HG03108 (cell line): ENCODE measurements around the gene MMEL1.

ENCODE experiments used
- ATAC-seq: cut with Tn5 transposase; IDR thresholded peaks from one replicate; pipeline ENCODE4 v1.9.1; 2021; ENCODE audit warnings: moderate library complexity; ENCODE audit not compliant: unreplicated experiment

MMEL1 gene

DNA sequence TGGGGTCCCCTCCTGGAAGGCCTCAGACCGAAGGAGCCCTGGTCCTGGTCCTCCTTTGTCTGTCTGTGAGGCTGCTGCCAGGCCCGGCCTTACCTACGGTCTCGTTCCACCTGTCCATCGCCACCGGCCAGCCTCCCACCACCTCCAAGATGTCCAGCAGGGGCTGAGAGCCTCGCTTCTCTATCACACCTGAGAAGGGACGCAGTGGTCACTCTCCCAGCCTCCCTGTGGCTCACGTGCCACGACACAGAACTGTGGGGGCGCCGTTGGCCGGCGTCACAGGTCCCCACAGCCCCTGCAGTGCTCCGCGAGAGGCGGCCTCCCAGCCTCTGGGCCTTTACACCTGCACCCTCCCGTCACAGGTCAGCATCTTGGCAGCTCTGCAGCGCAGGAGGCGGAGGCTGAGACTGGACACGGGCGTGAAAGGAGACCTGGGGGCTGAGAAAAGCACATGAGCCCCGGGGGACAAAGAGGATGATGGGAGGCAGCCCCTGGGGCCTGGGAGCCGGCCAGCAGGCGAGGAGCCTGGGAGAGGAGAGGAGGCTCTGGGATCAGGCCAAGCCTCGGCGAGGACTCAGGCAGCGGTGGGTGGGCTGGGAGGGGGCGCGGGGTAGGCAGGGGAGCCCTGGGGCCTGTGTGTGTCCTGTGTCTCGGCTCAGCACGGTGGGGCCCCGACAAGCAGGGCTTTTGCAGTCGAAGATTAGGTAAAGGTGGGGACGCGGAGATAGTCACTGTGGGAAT is 25.8 kb downstream of the MMEL1 start:
- no peak for ATAC-seq

DNA sequence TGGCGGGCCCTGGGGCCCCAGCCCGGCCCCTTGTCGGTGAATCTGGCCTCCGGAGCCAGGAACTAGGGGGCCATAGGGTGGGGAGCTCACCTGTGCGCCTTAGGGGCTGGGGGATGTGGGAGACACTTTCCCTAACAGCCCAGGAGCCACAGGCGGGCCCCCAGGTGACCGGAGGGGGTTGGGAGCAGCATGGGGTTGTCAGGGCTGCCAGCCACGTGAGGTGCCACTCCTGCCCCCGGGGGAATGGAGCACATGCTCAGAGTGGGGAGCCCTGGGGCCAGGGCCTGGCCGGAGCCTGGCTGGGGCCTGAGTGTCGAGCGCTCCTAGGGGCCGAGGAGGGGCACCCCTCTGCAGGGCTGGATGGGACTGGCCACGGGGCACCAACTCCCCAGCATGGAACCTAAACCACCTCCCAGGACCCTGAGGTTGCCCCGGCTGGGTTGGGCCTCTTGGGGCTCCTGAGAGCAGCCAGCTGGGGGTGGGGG is 26.4 kb downstream of the MMEL1 start:
- no peak for ATAC-seq

DNA sequence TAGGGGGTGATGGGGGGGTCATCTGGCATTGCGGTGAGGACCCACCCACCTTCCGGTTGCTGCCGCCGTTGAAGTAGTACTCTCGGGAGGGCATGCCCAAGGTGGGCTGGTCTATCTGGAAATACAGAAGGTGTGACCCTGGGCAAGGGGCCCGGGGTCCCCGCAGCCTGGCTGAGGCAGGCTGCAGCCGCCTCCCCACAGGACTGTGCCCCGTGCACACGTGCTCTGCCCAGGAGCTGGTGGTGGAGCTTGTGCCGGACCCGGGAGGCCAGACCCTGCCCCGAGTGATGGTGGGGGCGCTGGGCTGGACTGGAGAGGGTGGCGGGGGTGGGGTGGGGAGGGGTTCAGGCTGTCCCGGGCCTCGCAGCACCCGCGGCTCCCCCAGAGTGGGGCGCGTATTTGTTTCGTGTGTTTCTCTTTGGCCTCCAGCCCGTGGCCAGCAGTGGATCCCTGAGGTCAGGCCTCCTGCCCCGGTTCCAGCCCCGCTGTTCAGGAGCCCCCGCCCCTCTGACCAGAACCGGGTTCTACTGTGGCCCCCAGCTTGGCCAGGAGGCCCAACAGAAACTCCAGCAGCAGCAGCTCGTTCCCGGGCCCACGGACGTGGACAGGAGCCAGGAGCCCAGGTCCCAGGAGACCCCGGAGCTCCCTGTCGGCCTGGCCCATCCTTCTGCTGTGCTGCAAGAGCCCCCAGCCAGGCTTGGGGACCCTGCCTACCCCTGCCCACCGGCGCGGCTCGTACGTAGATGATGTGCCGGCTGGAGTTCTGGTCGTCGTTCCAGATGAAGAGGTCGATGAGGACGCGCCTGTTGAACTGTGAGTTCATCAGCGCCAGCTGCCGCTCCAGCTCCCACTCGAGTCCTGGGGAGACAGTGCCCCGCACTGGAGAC is 27.1 kb downstream of the MMEL1 start:
- ATAC-seq: no peak

DNA sequence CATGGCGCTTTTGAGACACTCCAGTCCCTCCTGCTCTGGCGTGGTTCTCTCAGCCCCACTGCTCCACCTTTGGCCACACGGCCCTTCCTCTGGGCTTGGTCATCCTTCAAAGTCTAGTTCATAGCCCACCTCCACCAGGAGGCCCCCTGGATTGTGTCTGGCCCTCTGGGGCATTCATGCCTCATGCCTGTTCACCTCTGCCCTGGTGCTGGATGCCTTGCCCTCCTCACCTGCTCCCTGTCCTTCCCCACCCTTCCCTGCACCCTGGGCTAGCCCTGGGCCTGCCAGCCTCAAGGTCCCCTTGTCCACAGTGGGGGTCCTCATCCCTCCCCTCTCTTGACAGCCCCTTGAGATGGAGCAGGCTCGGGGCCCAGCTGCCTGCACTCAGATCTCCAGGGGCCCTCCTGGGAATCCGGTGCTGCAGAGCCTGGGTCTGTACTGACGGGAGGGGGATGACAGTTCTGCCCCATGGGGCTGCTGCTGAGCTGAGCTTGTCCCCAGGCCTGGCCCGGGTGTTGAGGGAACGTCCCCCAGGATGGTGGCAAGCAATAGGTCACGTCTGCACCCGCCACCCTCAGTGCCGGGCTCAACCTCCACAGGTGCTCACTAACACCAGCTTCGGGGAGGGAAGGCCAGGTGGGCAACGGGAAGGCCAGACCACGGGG is 27.8 kb downstream of the MMEL1 start:
- ATAC-seq: no peak

DNA sequence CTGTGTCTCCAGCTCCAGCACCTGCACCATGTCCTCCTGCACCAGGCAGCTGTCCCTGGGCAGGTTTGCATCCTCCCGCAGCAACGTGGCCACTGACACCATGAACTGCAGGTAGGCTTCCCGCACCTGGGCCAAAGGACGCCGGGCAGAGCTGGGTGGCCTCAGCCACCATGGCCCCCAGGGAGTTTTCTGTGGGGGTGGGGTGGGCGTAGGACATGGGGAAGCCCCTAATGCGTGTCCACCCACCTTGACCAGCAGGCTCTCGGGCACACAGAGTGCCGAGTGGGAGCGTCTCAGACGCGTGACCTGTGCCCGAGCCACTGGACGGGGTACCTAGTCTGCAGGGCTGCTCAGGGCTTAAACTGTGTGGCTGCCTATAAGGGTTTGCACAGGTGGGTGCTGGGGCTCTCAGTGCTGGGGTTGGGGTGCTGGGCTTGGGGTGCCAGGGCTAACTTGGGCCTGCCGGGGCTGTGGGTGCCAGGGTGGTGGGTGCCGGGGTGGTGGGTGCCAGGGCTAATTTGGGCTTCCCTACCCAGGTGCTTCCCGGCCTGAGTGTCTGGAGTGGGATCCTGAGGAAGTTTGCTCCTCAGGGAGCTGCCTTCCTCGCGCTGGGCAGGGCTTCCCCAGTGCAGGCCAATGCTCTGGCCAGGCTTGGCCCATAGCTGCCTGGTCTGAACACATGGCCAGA is 28.5 kb downstream of the MMEL1 start:
- no peak for ATAC-seq

DNA sequence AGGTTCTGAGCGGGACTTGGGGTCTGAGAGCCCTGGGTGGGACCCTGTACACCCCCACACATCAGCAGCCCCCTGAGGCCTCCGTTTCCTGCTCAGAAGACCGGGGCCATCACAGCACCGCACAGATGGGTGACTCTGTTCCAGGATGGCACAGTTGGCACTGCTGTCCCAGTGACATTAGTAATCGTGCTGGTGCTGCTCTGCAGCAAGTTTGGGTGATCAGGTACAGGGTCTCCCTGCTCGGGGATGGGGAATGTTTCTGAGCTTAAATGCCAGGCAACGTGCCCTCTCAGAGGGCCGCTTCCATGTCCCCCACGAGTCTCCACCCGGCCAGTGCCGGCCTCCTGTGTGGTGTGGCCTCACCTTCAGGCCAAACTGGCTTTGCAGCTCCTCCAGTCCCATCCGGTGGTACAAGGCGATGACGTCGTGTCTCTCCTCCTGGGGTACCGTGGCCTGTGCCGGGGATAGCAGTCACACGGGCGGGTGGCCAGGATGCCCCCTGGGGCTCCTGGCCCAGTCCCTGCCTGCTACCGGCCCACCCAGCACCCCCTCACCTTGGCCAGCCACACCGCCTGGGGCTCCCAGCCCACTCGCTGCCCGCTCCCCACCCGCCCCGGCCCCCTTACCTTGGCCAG is 29.2 kb downstream of the MMEL1 start:
- ATAC-seq: no peak

DNA sequence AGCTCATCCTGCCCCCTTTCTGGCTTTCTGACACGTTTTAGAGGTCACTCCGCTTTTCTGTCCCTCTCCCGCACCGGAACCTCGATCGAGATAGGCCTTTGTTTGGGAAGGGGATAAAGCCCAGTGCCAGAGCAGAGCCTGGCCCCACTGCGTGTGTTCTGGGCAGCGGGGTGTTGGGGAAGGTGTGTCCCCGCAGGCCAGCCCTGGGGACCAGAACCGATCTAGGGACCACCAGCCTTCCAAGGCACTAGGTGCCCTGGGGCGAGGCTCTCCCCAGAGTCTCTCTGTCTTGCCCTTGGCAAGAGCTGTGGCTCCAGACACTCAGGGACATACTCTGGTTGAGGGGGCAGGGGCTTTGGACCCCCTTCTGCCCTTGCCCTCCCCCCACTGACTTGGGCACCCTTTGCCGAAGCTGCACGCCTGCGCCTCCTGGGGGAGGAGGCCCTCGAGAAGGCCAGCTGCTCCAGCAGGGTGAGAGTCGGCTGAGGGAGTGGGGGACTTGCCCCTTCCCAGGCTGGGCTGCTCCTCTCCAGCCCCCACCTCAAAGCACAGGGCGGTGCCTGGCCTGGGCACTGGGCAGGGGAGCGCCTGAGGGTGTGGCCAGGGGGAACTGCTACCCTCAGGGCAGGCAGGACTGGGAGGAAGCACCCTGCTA is 29.8 kb downstream of the MMEL1 start:
- no peak for ATAC-seq

DNA sequence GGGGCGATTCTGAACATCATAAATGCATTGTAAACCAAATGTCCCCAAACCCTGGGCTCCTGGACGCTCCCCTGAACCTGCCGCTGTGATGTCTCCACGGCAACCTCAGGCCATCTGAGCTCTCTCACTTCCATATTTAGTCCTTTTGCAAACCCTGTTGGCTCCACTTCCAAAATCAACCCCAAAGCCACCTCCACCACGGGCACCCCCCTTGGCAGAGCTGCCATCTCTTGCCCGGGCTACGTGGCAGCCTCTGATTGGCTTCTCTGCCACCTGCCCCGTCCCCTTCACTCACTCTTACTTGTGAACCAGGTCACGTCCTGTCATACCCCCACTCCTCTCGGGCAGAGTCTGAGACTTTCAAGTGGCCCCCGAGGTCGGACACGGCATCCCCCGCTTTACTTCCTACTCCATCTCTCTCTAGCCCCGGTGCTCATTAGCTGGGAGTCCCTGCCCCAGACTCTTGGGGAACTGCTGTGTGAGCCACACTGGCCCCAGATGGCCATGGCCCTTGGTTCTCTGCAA is 30.4 kb downstream of the MMEL1 start:
- no peak for ATAC-seq

DNA sequence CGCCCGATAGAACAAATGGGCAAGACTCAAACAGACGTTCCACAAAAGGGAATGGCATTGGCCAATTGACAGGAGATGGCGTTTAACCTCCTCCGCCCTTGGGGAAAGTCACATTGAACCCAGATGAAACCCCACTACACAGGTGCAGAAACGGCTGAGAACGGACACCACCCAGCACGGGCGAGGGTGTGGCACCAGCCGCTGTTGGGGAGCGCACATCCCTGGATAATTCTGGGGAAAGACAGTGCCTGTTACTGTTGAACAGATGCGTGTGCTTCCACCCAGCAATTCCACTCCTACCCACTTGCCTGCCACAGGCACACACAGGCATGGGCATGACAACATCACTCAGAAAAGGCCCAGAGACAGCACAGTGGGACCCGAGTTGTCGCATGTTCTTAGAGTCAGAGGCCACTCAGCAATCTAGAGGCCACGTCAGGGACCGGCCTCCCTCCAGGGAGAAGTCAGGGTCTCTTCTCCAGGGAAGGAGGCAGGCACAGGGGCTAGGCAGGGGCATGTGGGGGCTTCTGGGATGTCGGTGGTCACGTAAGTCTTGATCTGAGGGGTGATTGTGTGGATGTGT is 31.0 kb downstream of the MMEL1 start:
- no peak for ATAC-seq

DNA sequence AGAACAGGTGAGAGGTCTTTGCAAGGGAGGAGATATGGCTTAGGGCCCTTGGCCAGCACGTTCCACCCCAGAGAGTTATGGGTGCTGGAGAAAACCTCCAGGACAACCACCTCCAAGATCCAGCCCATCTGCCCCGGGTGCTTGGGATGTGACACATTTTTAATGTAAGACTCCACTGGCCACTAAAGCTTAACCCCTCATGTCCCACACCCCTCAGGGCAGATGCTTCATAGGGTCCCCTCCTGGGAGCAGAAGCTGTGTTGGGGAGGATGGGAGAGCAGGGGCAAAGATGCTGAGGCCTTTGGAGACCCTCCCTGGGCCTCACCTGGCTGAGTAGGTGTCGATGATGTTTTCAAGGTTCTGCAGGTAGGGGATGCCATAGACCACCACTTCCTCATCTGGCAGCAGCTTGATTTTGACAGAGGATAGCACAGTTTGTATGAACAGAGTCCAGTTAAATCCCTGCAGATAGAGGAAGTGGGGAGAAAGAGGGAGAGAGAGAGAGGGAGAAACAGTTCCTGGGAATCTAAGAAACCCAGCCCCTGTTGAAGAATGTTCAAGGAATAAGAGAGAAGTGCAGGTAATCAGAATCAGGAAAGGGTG is 34.4 kb downstream of the MMEL1 start:
- no peak for ATAC-seq

DNA sequence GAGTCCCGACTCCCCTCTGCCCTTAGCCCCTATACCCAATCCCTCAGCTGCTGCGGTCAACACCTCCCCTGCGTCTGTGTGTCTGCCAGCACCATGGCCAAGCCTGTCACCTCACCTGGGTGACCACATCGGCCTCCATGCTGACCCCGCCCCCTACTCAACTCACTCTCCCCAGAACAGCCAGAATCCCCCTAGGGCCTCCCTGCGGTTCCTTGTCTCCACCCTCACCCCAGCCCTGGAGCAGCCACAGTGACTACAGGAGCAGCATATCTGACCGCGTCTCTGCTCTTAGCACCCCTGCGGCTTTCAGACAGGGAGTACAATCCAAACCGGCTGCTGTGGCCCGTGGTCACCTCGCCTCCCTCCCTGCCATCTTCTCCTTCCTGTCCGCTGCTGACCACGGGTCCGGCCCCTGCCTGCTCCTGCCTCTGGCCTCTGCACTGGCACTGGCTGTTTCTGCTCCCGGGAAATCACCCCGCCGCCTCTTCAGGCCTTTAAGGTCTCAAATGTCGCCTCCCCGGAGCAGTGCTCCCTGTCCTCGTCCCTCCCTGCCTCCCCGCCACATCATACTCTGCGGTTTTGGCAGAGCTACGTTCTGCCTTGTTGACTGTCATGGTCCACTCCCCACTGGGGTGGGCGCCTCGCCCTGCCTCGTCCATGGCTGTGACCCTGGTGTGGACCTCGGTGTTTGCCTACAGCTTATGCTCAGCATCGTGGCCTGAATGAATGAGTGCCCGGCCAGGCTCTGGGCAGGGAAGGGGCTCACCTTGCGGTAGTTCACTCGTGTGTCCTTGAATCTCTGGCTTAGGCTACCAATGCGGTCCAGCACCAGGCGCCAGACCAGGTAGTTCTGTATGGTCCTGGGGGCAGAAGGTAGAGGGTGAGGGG is 35.1 kb downstream of the MMEL1 start:
- no peak for ATAC-seq

DNA sequence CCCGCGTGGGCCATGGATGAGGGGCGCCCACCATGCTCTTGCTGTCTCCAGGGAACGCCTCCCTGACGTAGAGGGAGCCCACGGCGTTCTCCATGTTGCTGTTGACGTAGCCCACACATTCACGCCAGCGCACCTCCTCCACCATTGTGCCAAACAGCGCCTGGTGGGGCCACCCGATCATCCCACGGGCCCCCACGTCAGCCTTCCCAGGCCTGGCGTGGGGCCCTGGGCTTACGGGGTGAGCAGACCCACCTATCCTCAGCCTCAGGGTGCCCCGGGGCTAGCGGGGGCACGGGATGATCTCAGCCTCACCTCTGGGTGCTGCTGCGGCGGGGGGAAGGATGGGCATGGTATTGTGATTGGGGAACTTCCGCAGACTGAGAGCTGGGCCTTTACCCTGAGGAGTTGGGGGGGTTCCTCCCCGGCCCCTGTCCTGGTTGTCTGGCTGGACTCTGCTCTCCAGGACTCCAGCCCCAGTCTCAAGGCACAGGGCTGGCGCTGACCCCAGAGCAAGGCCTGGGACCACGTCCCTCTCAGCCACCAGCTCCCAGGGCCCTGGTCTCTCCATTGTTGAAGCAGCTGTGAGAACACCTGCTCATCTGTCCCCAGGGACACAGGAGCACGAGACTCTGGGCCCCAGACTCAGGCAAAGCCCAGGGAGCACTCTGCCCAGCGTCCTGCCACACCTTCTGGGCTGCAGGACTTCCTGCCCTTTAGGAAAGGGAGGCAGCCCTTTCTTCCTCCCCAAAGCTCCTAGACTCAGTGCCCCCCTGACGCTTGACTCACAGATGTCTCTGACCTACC is 36.1 kb downstream of the MMEL1 start:
- ATAC-seq: no peak

DNA sequence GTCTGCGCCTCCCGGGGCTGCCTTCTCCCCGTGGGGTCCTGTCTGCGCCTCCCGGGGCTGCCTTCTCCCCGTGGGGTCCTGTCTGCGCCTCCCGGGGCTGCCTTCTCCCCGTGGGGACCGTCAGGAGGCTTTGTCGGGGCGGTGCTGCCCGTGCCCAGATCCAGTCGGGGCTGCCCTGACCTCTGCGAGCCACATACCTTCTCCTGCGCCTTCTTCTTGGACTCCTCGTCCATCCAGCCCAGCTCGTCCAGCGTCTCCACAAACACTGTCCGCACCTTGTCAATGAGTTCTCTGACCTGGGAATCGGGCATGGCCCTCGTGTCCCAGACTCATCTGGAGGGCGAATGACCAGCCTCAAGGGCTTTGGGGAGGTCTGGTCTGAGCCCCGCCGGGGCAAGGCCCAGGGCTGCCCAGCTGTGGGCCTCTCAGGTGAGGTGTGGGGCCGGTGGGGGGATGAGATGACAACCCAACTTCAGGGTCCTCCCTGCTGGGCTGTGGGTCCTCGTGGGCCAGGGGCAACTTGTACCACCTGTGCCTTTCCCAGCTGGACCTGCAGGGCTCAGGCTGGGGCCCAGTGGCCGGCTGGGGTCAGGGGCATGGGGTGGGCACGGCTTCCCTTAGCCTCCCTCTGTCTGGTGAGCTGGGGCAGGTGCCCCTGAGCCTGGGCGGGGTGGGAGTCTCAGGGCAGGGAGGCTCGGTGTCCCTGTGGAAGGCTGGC is 36.8 kb downstream of the MMEL1 start:
- no peak for ATAC-seq

DNA sequence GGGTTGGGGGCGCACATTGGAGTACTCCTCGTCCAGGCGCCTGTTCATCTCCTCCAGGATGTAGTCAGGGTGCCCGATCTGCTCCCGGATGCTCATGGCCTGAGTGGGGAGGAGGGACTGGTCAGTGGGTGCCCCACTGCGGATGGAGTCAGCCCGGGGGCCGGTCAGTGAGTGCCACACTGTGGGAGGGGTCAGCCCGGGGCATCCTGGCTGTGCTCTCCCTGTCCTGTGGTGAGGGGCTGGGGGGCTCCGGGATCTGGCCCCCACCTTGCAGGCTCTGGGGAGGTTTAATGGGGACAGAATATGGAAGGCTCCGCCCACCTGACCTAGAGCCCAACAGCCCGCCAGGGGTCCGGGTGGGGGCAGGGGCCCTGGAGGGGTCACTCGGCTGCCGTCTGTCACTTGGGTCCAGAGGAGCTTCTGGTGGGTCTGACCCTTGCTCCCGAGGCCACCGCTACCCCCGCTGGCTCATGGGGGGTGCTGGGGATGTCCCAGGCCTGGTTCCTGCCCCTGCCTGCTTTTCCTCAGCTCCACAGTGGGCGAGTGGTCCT is 37.5 kb downstream of the MMEL1 start:
- ATAC-seq: no peak

DNA sequence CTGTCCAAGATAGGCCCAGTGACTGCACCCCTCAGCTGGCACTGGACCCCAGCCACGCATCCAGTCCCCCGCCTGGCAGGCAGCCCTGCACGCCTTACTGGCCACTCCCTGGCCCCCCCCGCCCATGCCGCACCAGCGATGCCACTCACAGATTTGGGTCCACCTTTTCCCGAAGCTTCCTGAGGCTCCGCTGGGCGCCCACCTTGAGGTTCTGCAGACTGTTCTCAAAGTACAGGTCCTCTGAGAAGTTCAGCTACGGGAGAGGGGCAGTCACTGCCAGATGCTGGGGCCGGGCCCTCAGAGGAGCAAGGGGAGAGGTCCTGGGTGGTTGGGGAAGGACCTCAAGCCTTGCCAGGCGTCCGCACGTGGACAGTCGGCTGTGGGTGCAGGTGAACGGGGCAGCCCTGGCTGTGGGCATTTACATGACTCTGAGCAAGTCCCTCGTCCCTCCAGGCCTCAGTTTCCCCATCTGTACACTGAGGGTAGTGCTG is 38.1 kb downstream of the MMEL1 start:
- ATAC-seq: no peak

DNA sequence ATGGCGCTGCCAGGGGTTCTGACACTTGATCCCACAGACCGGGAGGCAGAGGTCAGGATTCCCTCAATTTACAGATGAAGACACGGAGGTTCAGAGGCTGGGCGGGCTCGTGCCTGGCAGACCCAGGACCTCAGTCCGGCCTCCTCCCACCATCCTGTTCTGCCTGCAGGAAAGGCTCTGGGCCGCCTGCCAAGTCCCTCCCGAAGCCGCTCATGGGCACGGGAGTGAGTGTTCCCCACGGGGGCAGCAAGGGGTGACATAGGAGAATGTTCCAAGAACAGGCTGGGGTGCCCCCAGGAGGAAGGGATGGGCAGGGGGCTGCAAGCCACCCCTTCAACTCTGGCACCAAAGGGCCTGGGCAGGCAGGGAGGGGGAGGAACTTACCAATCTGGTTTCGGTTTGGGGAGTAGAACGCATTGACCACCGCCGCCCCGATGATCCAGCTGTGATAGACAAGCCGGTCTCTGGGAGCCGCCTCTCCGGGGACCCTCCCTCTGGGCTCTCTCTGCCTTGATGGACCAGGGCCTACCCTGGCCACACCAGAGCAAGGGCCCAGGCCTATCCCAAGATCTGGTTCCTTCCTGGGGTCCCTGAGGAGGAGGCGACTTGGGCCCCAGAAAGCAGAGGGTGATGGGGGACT is 38.7 kb downstream of the MMEL1 start:
- ATAC-seq: no peak
